AG09319 (cell line): ENCODE measurements around the gene CAMK1.

Experiments
- DNase-seq: peaks from one replicate; pipeline ENCODE4 v3.0.0-alpha.2; 2010; ENCODE audit warnings: low read depth; ENCODE audit errors: extremely low read depth
- TF ChIP-seq, protein P1 (sequence below): IDR thresholded peaks from 2 replicates; pipeline ENCODE4 v1.5.1; 2011; ENCODE audit warnings: low read depth, mild to moderate bottlenecking, inconsistent platforms, low read length, moderate library complexity

CAMK1 gene

DNA sequence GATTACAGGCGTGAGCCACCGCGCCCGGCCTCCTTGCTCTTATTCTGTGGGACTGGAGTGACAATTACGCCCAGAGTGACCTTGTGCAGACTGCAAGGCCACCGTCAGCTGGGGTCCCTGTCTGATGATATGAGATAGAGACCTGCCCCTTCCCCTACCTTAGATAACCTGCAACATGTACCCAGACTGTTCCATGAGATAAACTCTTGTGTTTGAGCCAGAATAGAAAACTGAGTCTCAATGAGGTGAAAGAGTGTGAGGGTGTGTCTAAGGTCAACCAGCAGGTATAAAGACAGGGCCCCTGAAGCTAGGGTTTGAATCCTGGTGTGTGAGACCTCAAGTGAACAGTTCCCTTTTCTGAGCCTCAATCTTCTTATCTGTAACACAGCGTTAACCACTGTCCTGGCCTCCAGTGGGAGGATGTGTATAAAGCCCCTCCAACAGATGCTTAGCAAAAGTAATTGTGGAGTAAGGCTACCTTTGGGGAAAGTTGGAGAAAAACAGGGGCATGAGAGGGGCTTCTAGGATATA lies 16.5 kb upstream of the CAMK1 start:
- TF ChIP-seq, protein P1, sequence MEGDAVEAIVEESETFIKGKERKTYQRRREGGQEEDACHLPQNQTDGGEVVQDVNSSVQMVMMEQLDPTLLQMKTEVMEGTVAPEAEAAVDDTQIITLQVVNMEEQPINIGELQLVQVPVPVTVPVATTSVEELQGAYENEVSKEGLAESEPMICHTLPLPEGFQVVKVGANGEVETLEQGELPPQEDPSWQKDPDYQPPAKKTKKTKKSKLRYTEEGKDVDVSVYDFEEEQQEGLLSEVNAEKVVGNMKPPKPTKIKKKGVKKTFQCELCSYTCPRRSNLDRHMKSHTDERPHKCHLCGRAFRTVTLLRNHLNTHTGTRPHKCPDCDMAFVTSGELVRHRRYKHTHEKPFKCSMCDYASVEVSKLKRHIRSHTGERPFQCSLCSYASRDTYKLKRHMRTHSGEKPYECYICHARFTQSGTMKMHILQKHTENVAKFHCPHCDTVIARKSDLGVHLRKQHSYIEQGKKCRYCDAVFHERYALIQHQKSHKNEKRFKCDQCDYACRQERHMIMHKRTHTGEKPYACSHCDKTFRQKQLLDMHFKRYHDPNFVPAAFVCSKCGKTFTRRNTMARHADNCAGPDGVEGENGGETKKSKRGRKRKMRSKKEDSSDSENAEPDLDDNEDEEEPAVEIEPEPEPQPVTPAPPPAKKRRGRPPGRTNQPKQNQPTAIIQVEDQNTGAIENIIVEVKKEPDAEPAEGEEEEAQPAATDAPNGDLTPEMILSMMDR = no peak
- DNase-seq = no peak

DNA sequence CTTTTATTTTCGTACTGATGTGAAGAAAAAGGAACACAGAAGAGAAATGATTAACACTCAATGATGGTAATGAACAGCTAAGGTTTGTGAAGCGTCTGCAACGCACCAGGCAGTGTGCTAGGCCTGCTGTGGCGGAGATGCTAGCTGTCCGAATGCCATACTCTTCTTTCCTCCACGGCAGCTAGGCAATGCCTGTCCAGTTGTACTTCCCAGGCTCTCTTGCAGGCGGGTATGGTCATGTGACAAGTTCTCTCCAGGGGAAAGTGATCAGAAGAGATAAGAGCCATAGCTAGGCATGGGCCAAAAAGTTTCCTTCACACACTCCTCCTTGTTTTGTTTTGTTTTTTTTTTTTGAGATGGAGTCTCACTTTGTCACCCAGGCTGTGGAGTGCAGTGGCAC lies 15.9 kb upstream of the CAMK1 start:
- TF ChIP-seq, protein P1 = no peak
- DNase-seq = no peak

DNA sequence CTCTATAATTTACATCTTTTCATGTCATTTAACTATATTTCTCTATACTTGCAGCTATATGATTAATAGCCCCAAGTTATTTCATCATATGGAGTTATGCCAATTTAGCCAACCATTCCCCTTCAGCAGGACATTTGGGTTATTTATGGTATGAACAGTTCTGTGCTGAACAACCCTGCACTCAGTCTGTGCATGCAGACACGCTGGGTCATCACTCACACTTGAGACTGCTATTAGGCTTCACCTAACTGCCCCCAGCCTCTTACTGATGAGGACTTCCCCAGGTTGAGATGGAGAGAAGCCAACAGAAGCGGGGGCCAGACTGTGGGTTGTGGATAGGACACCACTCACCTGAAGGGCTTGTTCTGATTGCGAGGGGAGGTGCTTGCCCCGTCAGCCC lies 15.2 kb upstream of the CAMK1 start:
- TF ChIP-seq, protein P1 = no peak
- no peak for DNase-seq

DNA sequence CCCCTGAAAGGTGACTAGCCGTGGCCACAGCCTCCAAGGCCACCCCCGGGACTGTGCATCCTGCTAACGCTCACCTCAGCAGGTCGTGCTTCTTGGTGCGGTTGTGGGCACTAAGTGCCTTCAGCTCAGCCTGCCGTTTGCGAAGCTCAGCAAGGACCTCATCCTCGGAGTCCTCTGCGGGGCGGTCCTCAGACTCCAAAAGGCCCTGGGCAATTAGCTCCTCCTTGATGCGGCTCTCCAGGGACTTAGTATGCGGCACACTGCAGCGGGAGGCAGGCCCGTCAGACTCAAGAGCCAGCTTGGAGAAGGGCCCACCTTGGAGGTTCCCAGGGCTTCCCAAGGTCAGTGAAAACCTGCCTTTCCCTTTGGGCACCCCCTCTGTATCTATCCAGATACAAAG lies 14.2 kb upstream of the CAMK1 start:
- TF ChIP-seq, protein P1 = no peak
- no peak for DNase-seq

DNA sequence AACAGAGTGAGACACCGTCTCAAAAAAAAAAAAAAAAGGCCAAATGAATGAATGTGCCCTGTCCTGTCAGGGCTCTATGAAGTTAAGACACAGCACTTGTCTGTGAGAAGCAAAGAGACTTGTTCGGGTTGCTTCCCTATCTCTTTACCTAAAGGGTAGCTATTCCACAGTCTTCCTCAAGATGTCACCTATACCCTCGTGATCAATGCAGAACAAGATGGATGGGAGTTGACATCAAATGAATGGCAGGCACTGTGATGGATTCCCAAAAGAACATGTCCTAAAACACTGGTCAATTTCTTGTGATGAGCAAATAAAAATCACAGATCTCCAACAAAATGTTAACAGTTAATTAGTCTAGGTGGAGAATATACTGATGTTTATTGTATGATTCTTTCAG lies 13.0 kb upstream of the CAMK1 start:
- DNase-seq = no peak
- TF ChIP-seq, protein P1 = no peak

DNA sequence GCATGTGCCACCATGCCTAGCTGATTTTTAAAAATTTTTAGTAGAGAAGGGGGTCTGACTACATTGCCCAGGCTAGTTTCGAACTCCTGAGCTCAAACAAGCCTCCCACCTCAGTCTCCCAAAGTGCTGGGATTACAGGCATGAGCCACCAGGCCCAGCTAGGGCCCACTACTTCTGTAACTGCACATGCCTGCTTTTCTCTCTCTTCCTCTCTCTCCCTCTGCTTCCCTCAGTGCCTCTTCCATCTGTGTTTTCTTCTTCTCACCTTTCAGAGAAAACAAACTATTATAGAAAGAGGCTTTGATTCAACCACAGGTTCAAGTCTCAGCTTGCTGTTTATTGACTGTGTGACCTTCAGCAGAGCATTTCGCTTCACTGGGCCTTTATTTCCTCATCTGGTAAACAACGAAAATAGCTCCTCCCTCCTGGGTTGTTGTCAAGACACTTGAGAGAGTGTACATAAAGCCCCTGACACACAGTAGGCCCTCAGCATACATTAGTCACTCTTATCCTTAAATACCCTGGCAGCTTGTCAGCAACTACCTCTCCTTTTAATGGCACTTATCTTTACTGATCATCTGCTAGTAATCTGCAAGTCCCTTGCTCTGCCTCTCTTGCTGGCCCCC lies 12.3 kb upstream of the CAMK1 start:
- no peak for DNase-seq
- TF ChIP-seq, protein P1 = no peak

DNA sequence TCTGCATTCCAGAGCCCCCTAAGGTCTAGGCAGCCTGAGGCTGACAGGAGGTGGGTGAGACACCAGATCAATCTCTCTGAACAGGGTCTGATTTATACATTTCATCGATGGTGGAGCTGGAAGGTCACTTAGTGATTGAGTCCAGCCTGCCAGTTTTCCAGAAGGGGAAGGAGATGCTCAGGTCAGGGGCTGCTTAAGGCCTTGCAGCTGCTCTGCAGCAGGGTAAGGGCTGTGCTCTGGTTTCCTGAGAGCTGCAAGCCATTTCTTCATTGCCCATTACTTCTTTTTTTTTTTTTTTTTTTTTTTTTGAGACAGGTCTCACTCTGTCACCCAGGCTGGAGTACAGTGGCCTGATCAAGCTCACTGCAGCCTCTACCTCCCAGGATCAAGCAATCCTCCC lies 11.8 kb upstream of the CAMK1 start:
- TF ChIP-seq, protein P1 = no peak
- DNase-seq = no peak
